ENCODE data around the gene MSANTD7.
A peak's percentile ranks its signal among the peaks of the same experiment; 100 is the strongest.

Gene MSANTD7

DNA sequence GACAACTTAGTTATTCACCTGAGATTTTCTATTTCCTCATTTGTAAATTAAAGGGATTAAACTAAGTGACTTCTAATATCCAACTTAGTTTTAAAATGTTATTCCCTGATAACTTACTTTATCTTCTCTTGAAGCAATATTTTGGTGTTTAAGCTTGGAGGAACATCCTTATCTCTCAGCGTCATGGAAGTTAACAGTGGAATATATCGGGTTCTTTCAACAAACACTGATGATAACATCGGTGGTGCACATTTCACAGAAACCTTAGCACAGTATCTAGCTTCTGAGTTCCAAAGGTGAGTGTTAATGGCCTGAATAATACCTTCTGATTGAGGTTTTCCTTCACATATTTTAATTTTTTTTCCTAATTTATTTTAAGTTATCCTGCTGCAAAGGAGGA lies 14.1 kb downstream of the MSANTD7 start:
- WGBS (ENCODE audit: extremely low coverage, insufficient coverage, insufficient read length): no CpG with 5 or more reads among the region's 3 CpGs
- H2AFZ ChIP-seq (ENCODE audit: insufficient read depth, low read length, poor library complexity): no peak overlapping the region
- no peak overlapping the region for H3K4me3 ChIP-seq (ENCODE audit: low read depth, low read length)
- no peak overlapping the region for H2BK12ac ChIP-seq (ENCODE audit: low read length)
- no peak overlapping the region for H3K27ac ChIP-seq (ENCODE audit: low read depth, low read length)
- no peak overlapping the region for H3K18ac ChIP-seq (ENCODE audit: low read length)
- no peak overlapping the region for H3K4me2 ChIP-seq (ENCODE audit: low read length)
- no peaks in the 10 kb centered on the region for H3K79me1 ChIP-seq (ENCODE audit: low read length)
- DNase-seq: peak in 1 of 2 donors; percentile 57
- H3K36me3 ChIP-seq (ENCODE audit: control insufficient read depth in 1 of 2, insufficient read depth in 2 of 2, low read length in 2 of 2): peaks cover 3 to 5% of the 10 kb centered on the region in 2 experiments
- no peaks in the 10 kb centered on the region for H3K79me2 ChIP-seq (ENCODE audit: control insufficient read depth, insufficient read depth, low read length, poor library complexity)
- H4K8ac ChIP-seq (ENCODE audit: low read depth, low read length): no peak overlapping the region
- no peak overlapping the region for H2AK5ac ChIP-seq (ENCODE audit: low read length)
- no peak overlapping the region for H2BK120ac ChIP-seq (ENCODE audit: insufficient read depth, low read length, poor library complexity)
- H4K91ac ChIP-seq (ENCODE audit: low read depth, low read length): no peak overlapping the region
- H4K12ac ChIP-seq (ENCODE audit: low read depth, low read length): no peak overlapping the region
- no peak overlapping the region for H2BK5ac ChIP-seq (ENCODE audit: low read depth, low read length, poor library complexity)
- H3K4ac ChIP-seq (ENCODE audit: low read depth, low read length): no peak overlapping the region
- no peaks in the 10 kb centered on the region for H3K9me3 ChIP-seq (ENCODE audit: insufficient read depth, low read depth, low read length)
- no peak overlapping the region for H3K9ac ChIP-seq (ENCODE audit: low read length)
- no peaks in the 10 kb centered on the region for H3K27me3 ChIP-seq (ENCODE audit: insufficient read depth, low read length)
- no peaks in the 10 kb centered on the region for H3K4me1 ChIP-seq (ENCODE audit: control insufficient read depth in 1 of 2, insufficient read depth in 2 of 2, low read length in 2 of 2)
- no peak overlapping the region for H3K23ac ChIP-seq (ENCODE audit: low read length)
- no peak overlapping the region for H3K14ac ChIP-seq (ENCODE audit: low read length)

DNA sequence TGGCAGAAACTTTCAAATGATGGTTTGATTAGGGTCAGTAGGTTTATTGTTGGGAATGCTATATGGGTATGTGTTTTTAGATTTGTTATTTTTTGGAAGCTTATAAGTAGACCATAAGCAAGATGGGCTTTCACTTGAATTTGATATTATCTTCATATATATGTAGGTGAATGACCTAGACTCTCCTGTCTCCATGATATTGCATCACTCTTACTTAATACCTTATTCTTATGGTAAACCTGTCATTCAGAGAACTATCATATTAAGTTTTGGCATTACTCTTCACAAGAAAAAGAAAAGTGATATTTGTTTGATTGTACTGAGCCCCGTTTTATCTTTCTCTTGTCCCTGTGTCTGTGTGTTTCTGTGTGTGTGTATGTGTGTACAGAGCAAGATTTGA lies 17.3 kb downstream of the MSANTD7 start:
- no peaks in the 10 kb centered on the region for H3K27me3 ChIP-seq (ENCODE audit: insufficient read depth, low read length)
- peaks cover 5 to 9% of the 10 kb centered on the region in 2 experiments for H3K36me3 ChIP-seq (ENCODE audit: control insufficient read depth in 1 of 2, insufficient read depth in 2 of 2, low read length in 2 of 2)
- H4K12ac ChIP-seq (ENCODE audit: low read depth, low read length): no peak overlapping the region
- H3K27ac ChIP-seq (ENCODE audit: low read depth, low read length): no peak overlapping the region
- H3K79me2 ChIP-seq (ENCODE audit: control insufficient read depth, insufficient read depth, low read length, poor library complexity): no peaks in the 10 kb centered on the region
- H3K14ac ChIP-seq (ENCODE audit: low read length): no peak overlapping the region
- H2BK120ac ChIP-seq (ENCODE audit: insufficient read depth, low read length, poor library complexity): no peak overlapping the region
- no peaks in the 10 kb centered on the region for H3K4me1 ChIP-seq (ENCODE audit: control insufficient read depth in 1 of 2, insufficient read depth in 2 of 2, low read length in 2 of 2)
- no peak overlapping the region for H3K4me3 ChIP-seq (ENCODE audit: low read depth, low read length)
- H2BK12ac ChIP-seq (ENCODE audit: low read length): no peak overlapping the region
- H2BK5ac ChIP-seq (ENCODE audit: low read depth, low read length, poor library complexity): no peak overlapping the region
- no peaks in the 10 kb centered on the region for H3K9me3 ChIP-seq (ENCODE audit: insufficient read depth, low read depth, low read length)
- DNase-seq: no peak
- no peaks in the 10 kb centered on the region for H3K79me1 ChIP-seq (ENCODE audit: low read length)
- no peak overlapping the region for H3K4ac ChIP-seq (ENCODE audit: low read depth, low read length)
- H3K18ac ChIP-seq (ENCODE audit: low read length): no peak overlapping the region
- H4K91ac ChIP-seq (ENCODE audit: low read depth, low read length): no peak overlapping the region
- H4K8ac ChIP-seq (ENCODE audit: low read depth, low read length): no peak overlapping the region
- H3K23ac ChIP-seq (ENCODE audit: low read length): no peak overlapping the region
- no peak overlapping the region for H3K9ac ChIP-seq (ENCODE audit: low read length)
- no CpG with 5 or more reads among the region's 1 CpG for WGBS (ENCODE audit: extremely low coverage, insufficient coverage, insufficient read length)
- H2AK5ac ChIP-seq (ENCODE audit: low read length): no peak overlapping the region
- no peak overlapping the region for H3K4me2 ChIP-seq (ENCODE audit: low read length)
- H2AFZ ChIP-seq (ENCODE audit: insufficient read depth, low read length, poor library complexity): no peak overlapping the region

DNA sequence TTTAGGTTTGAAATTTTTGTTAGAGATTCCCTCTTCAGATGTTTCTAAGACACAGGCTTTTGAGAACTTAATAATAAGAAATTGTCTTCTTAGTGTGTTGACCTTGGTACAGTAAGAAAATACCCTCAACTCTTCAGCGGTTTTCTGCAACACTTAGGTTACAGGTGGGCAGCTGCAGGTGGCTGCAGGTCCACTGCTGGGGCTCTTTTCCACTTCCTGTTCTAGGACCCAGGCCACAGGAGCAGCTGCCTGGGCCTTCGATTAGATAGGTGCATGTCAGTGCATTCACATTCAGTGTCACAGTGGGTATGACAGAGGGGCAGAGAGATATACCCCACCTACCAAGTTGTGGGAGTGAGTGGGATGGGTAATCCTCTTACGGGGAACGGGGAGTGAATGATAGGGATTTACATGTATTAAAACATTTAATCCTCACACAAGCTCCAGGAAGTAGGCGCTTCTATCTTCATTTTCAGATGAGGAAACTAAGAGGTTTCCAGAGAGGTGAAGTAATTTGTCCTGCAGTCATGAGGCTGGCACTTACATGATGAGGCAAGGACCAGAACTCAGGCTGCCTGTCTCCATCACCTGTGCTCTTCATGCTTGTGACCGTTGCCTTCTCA lies 20.3 kb downstream of the MSANTD7 start:
- Histone ChIP-seq H2AK5ac (ENCODE audit: low read length) (no peak overlapping the region), H3K4me3 (ENCODE audit: low read depth, low read length) (no peak overlapping the region), H3K4ac (ENCODE audit: low read depth, low read length) (no peak overlapping the region), H2BK12ac (ENCODE audit: low read length) (no peak overlapping the region), H4K12ac (ENCODE audit: low read depth, low read length) (no peak overlapping the region), H3K4me1 (ENCODE audit: control insufficient read depth in 1 of 2, insufficient read depth in 2 of 2, low read length in 2 of 2) (no peaks in the 10 kb centered on the region), H3K9ac (ENCODE audit: low read length) (no peak overlapping the region), H3K36me3 (ENCODE audit: control insufficient read depth in 1 of 2, insufficient read depth in 2 of 2, low read length in 2 of 2) (peaks cover 9% of the 10 kb centered on the region in 2 experiments), H4K91ac (ENCODE audit: low read depth, low read length) (no peak overlapping the region), H3K23ac (ENCODE audit: low read length) (no peak overlapping the region), H4K8ac (ENCODE audit: low read depth, low read length) (no peak overlapping the region), H3K79me1 (ENCODE audit: low read length) (no peaks in the 10 kb centered on the region), H3K79me2 (ENCODE audit: control insufficient read depth, insufficient read depth, low read length, poor library complexity) (no peaks in the 10 kb centered on the region), H3K4me2 (ENCODE audit: low read length) (no peak overlapping the region), H2AFZ (ENCODE audit: insufficient read depth, low read length, poor library complexity) (no peak overlapping the region), H3K14ac (ENCODE audit: low read length) (no peak overlapping the region), H3K27ac (ENCODE audit: low read depth, low read length) (no peak overlapping the region), H3K9me3 (ENCODE audit: insufficient read depth, low read depth, low read length) (no peaks in the 10 kb centered on the region), H2BK5ac (ENCODE audit: low read depth, low read length, poor library complexity) (no peak overlapping the region), H2BK120ac (ENCODE audit: insufficient read depth, low read length, poor library complexity) (no peak overlapping the region), H3K18ac (ENCODE audit: low read length) (no peak overlapping the region), H3K27me3 (ENCODE audit: insufficient read depth, low read length) (no peaks in the 10 kb centered on the region)
- no peak for DNase-seq
- WGBS (ENCODE audit: extremely low coverage, insufficient coverage, insufficient read length): no CpG with 5 or more reads among the region's 6 CpGs

DNA sequence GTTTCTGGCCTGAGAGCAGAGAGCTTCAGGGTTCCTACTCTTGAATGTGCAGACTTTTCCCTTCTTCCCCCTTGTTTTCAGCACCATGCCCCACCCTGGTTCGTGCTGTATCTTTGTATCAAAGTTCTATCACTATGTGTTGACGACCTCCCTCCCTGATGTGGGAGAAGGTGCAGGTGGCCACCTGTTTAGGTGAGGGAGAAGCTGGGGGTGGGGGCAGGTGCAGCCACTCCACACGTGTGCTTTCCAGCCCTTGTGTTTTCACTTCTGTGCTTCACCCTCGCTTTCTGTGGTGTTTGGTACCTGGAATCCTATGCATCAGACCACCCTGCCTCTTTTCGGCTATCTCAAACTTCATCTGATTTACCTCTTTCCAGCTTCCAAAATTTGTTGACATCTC lies 20.9 kb downstream of the MSANTD7 start:
- H2BK12ac ChIP-seq (ENCODE audit: low read length): no peak overlapping the region
- no peaks in the 10 kb centered on the region for H3K79me1 ChIP-seq (ENCODE audit: low read length)
- H3K36me3 ChIP-seq (ENCODE audit: control insufficient read depth in 1 of 2, insufficient read depth in 2 of 2, low read length in 2 of 2): peaks cover 11% of the 10 kb centered on the region in 2 experiments
- H4K12ac ChIP-seq (ENCODE audit: low read depth, low read length): no peak overlapping the region
- no peak overlapping the region for H4K91ac ChIP-seq (ENCODE audit: low read depth, low read length)
- H2BK5ac ChIP-seq (ENCODE audit: low read depth, low read length, poor library complexity): no peak overlapping the region
- no CpG with 5 or more reads among the region's 5 CpGs for WGBS (ENCODE audit: extremely low coverage, insufficient coverage, insufficient read length)
- no peaks in the 10 kb centered on the region for H3K27me3 ChIP-seq (ENCODE audit: insufficient read depth, low read length)
- H3K27ac ChIP-seq (ENCODE audit: low read depth, low read length): no peak overlapping the region
- no peak for DNase-seq
- H3K4me2 ChIP-seq (ENCODE audit: low read length): no peak overlapping the region
- H4K8ac ChIP-seq (ENCODE audit: low read depth, low read length): no peak overlapping the region
- no peak overlapping the region for H3K14ac ChIP-seq (ENCODE audit: low read length)
- no peak overlapping the region for H2AK5ac ChIP-seq (ENCODE audit: low read length)
- no peak overlapping the region for H3K4ac ChIP-seq (ENCODE audit: low read depth, low read length)
- H3K79me2 ChIP-seq (ENCODE audit: control insufficient read depth, insufficient read depth, low read length, poor library complexity): no peaks in the 10 kb centered on the region
- no peak overlapping the region for H3K9ac ChIP-seq (ENCODE audit: low read length)
- H3K23ac ChIP-seq (ENCODE audit: low read length): no peak overlapping the region
- H3K4me1 ChIP-seq (ENCODE audit: control insufficient read depth in 1 of 2, insufficient read depth in 2 of 2, low read length in 2 of 2): no peaks in the 10 kb centered on the region
- no peak overlapping the region for H2BK120ac ChIP-seq (ENCODE audit: insufficient read depth, low read length, poor library complexity)
- H3K4me3 ChIP-seq (ENCODE audit: low read depth, low read length): no peak overlapping the region
- H3K18ac ChIP-seq (ENCODE audit: low read length): no peak overlapping the region
- H2AFZ ChIP-seq (ENCODE audit: insufficient read depth, low read length, poor library complexity): no peak overlapping the region
- H3K9me3 ChIP-seq (ENCODE audit: insufficient read depth, low read depth, low read length): no peaks in the 10 kb centered on the region

Data from trophoblast cell (in vitro differentiated cells and primary cell).